Lower leg skin (tissue), 3 donors: ENCODE measurements around the gene MFN1.

Experiments
- CTCF ChIP-seq, 3 donors: fragments of 450-650 bp; IDR thresholded peaks; one replicate each; pipeline ENCODE4 v1.5.1; 2016; ENCODE audit warnings: antibody characterized with exemption in 3 of 3, mild to moderate bottlenecking in 3 of 3, moderate library complexity in 2 of 3
- POLR2A ChIP-seq, 2 donors: fragments of 450-650 bp; IDR thresholded peaks; one replicate each; pipeline ENCODE4 v1.6.1; 2016 to 2017; ENCODE audit warnings: antibody characterized with exemption in 2 of 2, mild to moderate bottlenecking in 1 of 2, moderate library complexity in 1 of 2

DNA sequence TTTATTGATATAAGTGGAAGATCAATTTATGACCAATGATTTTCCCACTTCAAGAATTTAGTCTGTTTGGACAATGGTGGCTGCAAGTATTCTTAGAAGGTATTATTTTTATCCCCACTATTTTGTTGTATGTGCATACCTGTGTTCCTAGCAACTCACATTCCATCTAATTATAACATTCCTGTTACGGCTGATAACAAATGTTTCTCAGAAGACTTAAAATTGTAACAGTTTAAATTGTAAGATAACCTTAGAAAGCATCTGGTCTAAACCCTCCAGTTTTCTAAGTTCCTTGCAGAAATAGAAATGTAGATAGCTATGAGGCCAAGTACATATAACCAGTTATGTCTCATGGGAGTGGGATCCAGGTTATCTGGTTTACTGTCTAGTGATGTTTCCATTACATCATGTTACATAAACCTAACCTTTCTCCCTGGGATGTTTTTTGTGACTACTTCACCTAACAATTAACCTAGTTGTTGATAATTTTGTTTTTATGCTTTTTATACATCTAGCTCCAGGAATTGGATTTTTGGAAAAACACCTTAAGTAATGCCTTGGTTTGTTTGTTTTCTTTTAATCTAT lies 11.1 kb upstream of the MFN1 start:
- TF ChIP-seq CTCF (IDR thresholded peaks at IDR 0.05) (no peak), POLR2A (IDR thresholded peaks at IDR 0.05) (no peak)
